Spinal cord (tissue), 10 donors: ENCODE measurements around the gene NUP85. TPM values are rescaled to one million over a fixed set of nuclear protein-coding genes. Genes with fewer than 3 reads are reported as not detected.

Experiments used
- DNase-seq, 6 donors: peaks; one replicate each; pipeline versions ENCODE4 v3.0.0 to v3.0.0-alpha.2; 2013 to 2015; ENCODE audit warnings: low spot score in 6 of 6, low read depth in 4 of 6
- H3K27ac ChIP-seq: one replicate; pipeline ENCODE4 v1.5.1; 2013; ENCODE audit warnings: low read depth, low read length, control low read depth
- H3K27me3 ChIP-seq: one replicate; pipeline ENCODE4 v1.6.1; 2013; ENCODE audit warnings: low read length; ENCODE audit not compliant: control insufficient read depth, insufficient read depth
- H3K36me3 ChIP-seq: one replicate; pipeline ENCODE4 v1.6.1; 2013; ENCODE audit warnings: low read length; ENCODE audit not compliant: control insufficient read depth, insufficient read depth
- H3K4me1 ChIP-seq: one replicate; pipeline ENCODE4 v1.6.1; 2013; ENCODE audit warnings: low read length; ENCODE audit not compliant: control insufficient read depth, insufficient read depth
- H3K4me3 ChIP-seq: one replicate; pipeline ENCODE4 v1.5.1; 2013; ENCODE audit warnings: low read depth, low read length, control low read depth
- H3K9me3 ChIP-seq: one replicate; pipeline ENCODE4 v1.6.1; 2013; ENCODE audit warnings: low read length; ENCODE audit not compliant: control insufficient read depth, insufficient read depth
- WGBS: methylation state at CpG from one replicate; pipeline ENCODE4 v1.1.5; 2013; ENCODE audit warnings: missing lambda C conversion rate; ENCODE audit not compliant: insufficient coverage; 5-methylcytosine and 5-hydroxymethylcytosine counted together
- polyA plus RNA-seq, 2 donors: library from polyadenylated mRNA; unstranded; fragments of 120-200 nt; gene quantifications; one replicate each; pipeline ENCODE4 v1.2.1, GENCODE V29; 2013; ENCODE audit not compliant: insufficient read length in 2 of 2
- total RNA-seq, 2 donors: library from RNA; depleted of rRNA in 1 of 2; stranded (reverse); fragments of 120-200 nt in 1 of 2; fragments of >200 nt in 1 of 2; gene quantifications; one replicate each; pipeline versions ENCODE4 v1.2.3 to v1.2.4, GENCODE V29; 2013 to 2014
- donor health status: healthy.

Gene NUP85
- total and polyA plus RNA-seq, 4 donors = 29.8 to 63.0 (median 42.6) TPM

DNA sequence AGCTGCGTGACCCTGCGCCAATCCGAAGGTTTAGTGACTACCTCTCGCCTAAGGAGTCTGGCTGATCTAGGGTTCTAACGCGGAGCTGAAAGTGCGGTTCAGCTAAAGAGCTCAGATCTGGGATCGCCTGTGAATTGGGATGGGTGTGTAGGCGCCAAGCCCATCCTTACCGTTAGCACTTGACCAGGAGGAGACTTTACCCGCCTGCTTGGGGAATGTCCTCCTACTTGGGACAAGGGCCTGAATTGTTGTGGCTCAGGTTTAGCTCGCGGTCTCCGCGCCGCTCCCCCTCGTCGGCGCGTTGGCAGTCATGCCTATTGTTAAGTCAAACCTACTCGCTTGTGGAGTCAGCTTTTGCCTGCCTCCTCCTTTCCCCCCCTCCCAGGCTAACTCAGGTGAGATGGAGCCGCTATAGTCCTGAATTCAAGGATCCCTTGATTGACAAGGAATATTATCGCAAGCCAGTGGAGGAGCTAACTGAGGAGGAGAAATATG, 56.7 kb downstream of the NUP85 start:
- Histone ChIP-seq H3K9me3 (no peaks in the 10 kb centered on the region), H3K4me3 (peak overlapping the region; percentile 99), H3K4me1 (peaks cover 29% of the 10 kb centered on the region), H3K36me3 (peaks cover 29% of the 10 kb centered on the region), H3K27me3 (no peaks in the 10 kb centered on the region), H3K27ac (peak overlapping the region; percentile 99)
- DNase-seq = no peak
- under 1% methylated on average over 21 of the region's 23 CpGs for WGBS

DNA sequence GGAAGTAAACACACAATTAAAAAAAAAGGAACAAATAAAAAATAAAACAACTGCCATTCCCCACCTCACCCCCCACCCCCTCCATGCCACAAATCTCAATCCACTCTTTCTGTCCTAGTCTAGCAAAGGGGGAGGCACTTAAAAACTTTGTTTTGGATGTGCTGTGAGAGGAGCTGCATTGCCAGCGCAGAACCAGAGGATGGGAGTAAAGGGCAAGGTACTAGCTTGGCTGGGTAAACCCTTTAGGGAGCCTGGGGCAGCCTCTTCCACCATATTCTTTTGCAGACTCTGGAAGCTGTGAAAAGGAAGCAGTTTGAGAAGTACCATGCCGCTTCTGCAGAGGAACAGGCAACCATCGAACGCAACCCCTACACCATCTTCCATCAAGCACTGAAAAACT, 57.6 kb downstream of the NUP85 start:
- Histone ChIP-seq H3K4me3 (no peak overlapping the region), H3K27me3 (no peaks in the 10 kb centered on the region), H3K36me3 (peaks cover 37% of the 10 kb centered on the region), H3K4me1 (peaks cover 38% of the 10 kb centered on the region), H3K9me3 (no peaks in the 10 kb centered on the region), H3K27ac (no peak overlapping the region)
- DNase-seq = no peak
- no CpG with 5 or more reads among the region's 4 CpGs for WGBS

DNA sequence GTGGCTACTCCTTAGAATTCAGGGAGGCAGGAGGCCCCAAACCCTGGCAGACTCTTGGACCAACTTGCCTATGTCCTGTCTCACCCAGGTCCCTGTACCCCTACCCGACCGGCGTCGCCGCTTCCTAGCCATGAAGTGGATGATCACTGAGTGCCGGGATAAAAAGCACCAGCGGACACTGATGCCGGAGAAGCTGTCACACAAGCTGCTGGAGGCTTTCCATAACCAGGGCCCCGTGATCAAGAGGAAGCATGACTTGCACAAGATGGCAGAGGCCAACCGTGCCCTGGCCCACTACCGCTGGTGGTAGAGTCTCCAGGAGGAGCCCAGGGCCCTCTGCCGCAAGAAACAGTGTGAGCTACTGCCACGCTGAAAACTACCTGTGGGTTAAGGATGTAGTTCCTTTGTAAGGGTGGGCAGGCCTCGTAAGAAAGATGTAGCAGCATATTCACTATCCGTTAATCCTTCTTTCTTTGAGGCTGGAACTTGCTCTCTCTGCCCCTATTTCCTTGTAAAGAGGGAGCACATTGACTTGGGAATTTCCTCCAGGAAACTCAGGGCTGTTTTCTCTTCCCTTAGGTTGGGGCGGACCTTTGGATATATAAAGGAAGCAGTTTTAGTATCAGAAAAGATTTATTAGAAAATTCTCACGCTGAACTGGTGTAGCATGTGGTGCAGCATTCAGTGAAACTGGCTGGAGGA, 60.3 kb downstream of the NUP85 start:
- no peaks in the 10 kb centered on the region for H3K27me3 ChIP-seq
- H3K4me1 ChIP-seq = peaks cover 58% of the 10 kb centered on the region
- 98% methylated on average over 14 of the region's 17 CpGs for WGBS
- H3K4me3 ChIP-seq = no peak overlapping the region
- no peak for DNase-seq
- peak overlapping the region; percentile 54 for H3K27ac ChIP-seq
- no peaks in the 10 kb centered on the region for H3K9me3 ChIP-seq
- peaks cover 37% of the 10 kb centered on the region for H3K36me3 ChIP-seq

DNA sequence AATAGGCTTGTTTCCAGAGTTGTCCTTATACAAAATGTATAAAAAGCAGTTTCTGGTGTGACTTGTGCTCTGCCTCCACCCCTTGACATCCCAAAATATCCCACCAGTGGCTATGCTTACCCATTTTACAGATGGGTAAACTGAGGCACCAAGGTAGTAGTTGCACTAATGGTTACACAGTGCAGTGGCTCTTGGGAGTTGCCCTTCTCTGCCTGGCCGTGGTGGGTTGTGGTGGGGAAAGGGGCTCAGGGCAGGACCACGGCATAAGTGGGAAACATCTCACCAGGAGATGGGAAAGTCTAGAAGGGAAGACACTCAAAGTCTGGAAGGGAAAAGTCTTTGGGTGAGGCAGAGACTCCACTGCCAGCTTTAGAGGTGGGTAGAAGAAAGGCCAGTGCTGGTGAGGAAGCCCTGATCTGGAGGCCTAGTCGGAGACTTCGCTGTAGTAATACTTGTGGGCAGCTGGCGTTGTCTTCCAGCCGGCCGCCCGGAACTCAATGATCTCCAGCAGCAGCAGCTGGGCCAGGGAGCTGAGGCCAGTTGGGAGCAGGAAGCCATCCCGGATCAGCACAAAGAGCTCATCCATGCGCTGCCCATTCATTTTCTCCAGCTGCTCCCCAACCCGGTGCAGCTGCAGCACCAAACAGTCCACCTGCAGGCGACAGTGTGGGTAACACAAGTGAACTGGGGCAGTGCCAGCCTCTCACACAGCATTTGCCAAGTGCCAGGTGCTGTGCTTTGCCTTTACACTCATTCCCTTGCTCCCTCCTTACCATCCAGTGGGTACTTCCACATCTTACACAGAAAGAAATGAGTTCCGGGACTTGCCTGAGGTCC, 61.1 kb downstream of the NUP85 start:
- Histone ChIP-seq H3K4me1 (peaks cover 60% of the 10 kb centered on the region), H3K27ac (peak overlapping the region; percentile 61), H3K4me3 (no peak overlapping the region), H3K9me3 (no peaks in the 10 kb centered on the region), H3K27me3 (no peaks in the 10 kb centered on the region), H3K36me3 (peaks cover 37% of the 10 kb centered on the region)
- peak in 5 of 6 donors; percentile 24 to 80 (median 45) for DNase-seq
- WGBS = 44% methylated on average over 13 of the region's 13 CpGs

DNA sequence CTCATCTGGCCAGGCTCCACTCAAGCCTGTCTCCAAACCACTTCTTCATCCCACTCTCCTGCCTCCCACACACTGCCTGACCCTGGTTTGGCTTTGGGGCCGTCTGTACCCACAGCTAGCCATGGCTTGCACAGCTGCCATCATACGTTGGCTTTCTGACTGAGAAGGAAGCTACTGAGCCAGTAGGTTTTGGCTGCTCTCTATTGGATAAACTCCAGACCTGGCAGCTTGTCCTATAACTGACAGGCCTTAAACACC, 61.6 kb downstream of the NUP85 start:
- H3K4me3 ChIP-seq = no peak overlapping the region
- peaks cover 62% of the 10 kb centered on the region for H3K4me1 ChIP-seq
- no peaks in the 10 kb centered on the region for H3K27me3 ChIP-seq
- 53% methylated on average over 2 of the region's 2 CpGs for WGBS
- peak overlapping the region; percentile 61 for H3K27ac ChIP-seq
- H3K9me3 ChIP-seq = no peaks in the 10 kb centered on the region
- peaks cover 40% of the 10 kb centered on the region for H3K36me3 ChIP-seq
- DNase-seq = peak in 2 of 6 donors; percentile 60 to 64

DNA sequence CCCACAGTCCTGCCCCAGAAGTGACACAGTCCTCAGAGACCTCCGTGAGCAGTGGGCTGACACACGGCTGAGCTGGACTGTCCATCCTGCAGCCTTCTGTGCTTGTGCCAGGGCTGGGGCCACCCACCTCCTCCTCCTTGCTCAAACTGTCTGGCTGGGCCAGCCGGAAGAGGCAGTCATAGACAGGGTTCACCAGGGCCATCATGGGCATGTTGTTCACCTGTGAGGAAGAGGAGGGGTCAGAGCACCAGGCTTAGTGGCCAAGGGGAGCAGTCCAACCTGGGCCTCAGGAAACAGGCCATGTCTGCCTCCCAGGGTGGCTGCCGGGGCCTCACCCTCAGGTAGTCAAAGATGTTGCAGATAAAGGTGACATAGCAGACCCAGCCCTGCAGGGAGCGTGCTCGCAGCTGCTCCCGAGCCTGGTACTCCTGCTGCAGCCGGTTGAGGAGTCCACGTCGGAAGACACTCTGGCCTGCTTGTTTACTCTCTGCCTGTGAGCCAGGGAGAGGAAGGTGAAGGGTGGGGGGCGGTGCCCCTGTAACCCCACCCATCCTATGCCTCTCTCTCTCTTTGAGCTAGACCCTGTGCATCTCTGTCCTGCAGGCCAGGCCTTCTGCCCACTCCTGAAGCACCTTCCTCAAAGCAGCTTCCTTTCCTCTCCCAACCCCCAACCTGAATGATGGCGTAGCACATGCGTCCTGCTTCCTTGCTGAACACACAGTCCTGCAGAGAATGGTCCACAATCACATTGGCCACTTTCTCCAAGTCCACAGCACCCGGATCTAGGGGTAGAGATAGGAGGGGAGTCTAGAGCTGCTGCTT, 62.1 kb downstream of the NUP85 start:
- 52% methylated on average over 13 of the region's 14 CpGs for WGBS
- Histone ChIP-seq H3K27ac (peak overlapping the region; percentile 61), H3K9me3 (no peaks in the 10 kb centered on the region), H3K27me3 (no peaks in the 10 kb centered on the region), H3K36me3 (peaks cover 46% of the 10 kb centered on the region), H3K4me1 (peaks cover 63% of the 10 kb centered on the region), H3K4me3 (no peak overlapping the region)
- DNase-seq = no peak

DNA sequence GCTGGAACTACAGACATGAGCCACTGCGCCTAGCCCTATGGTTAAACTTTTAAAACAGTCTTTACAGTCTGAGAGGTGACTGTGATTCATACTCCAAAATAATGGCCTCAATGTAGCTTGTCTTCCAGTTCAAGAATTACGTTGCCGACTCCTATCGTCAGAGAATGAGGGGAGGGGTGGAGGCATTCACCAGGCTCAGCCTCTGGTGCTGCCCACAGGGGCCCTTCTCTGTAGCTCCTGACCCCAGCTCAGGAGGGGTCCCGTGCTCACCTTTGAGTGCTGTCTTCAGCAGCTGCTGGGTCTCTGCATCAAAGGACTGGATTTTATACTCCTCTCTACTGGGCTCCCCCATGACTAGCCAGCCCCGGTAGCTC, 64.4 kb downstream of the NUP85 start:
- Histone ChIP-seq H3K27ac (peak overlapping the region; percentile 93), H3K27me3 (no peaks in the 10 kb centered on the region), H3K36me3 (peaks cover 51% of the 10 kb centered on the region), H3K4me1 (peaks cover 70% of the 10 kb centered on the region), H3K4me3 (peak overlapping the region; percentile 86), H3K9me3 (no peaks in the 10 kb centered on the region)
- no peak for DNase-seq
- WGBS = 15% methylated on average over 6 of the region's 6 CpGs

DNA sequence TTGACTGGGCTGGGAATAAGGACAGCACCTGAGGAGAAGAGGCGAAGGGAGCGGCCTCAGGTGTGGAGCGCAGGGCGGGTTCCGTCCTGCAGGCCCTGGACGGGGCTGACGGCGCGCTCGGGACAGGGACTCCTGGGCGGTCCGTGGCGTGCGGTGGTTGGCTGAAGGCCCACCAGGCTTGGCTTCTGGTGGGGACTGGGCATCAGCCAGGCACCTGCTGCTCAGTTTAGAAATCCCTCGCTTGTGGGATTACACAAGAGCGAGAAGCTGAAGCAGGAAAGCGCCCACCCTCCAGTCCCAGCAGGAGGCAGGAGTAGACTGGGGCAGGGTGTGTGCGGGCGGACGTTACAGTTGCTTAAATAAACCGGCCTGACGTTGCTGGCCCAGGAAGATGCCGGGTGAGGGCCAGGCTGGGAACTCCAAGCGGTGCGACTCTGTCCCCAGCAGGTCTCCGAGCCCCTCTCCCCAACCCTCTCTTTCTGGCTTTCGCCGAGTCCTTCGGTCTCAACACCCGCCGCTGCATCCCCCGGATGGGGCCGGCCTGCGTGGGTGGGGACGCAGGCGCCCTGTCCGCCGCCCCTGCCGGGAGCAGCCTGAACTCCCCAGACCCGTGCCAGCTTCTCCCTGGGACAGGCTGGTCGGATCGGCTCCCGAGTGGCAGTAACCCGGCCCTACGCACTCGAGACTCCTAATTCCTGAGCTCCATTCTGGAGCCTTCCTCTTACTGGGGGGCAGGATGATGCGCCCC, 64.9 kb downstream of the NUP85 start:
- H3K27ac ChIP-seq = peak overlapping the region; percentile 93
- H3K4me1 ChIP-seq = peaks cover 69% of the 10 kb centered on the region
- WGBS = under 1% methylated on average over 47 of the region's 47 CpGs

DNA sequence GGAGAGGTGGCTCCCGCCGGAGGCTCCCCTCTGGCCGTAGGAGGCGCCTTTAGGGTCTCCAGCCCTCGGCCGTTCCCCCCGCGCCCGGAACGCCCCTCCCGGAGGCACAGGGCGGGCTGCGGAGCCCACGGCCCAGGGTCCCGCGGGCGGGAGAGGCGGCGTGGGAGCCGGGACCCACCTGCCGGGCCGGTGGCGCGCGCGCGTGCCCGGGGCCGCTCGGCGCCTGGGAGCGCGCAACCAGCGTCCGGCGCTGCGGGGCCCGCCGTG, 65.4 kb downstream of the NUP85 start, which contains the start of gene MIF4GD:
Gene MIF4GD, minus strand, starts transcription at position 266 of the 267 bp plus-strand sequence. CDS start 1,036 bp downstream, outside the sequence.
- peak within 1 kb of the TSS; percentile 93 for H3K27ac ChIP-seq
- no peaks in the 10 kb centered on the region for H3K9me3 ChIP-seq
- no peaks in the 10 kb centered on the region for H3K27me3 ChIP-seq
- peaks cover 64% of the 10 kb centered on the region for H3K4me1 ChIP-seq
- DNase-seq = peak in 1 of 6 donors; percentile 94
- peak within 1 kb of the TSS; percentile 86 for H3K4me3 ChIP-seq
- H3K36me3 ChIP-seq = peaks cover 46% of the 10 kb centered on the region
- 0% methylated on average over 39 of the region's 39 CpGs for WGBS

More for the DNA sequence above, 64.9 kb downstream of the NUP85 start:
- Histone ChIP-seq H3K4me3 (peak overlapping the region; percentile 86), H3K36me3 (peaks cover 51% of the 10 kb centered on the region), H3K27me3 (no peaks in the 10 kb centered on the region), H3K9me3 (no peaks in the 10 kb centered on the region)
- DNase-seq = peak in 5 of 6 donors; percentile 29 to 76 (median 35)
